NCI-H1092 treated with DMSO at 0.1 percent for 48 hours (cell line): ENCODE measurements around the gene SPNS2.

ENCODE experiments used
- DNase-seq: peaks from one replicate; lab custom pipeline; 2025; lab: John Stamatoyannopoulos, UW

The SPNS2 gene

GRCh38 chr17:4549781-4550533 is 51.3 kb downstream of the SPNS2 start:
- no peak for DNase-seq

GRCh38 chr17:4550534-4551039 is 51.9 kb downstream of the SPNS2 start:
- no peak for DNase-seq

GRCh38 chr17:4551141-4551540 is 52.5 kb downstream of the SPNS2 start:
- DNase-seq: no peak

- no peak for DNase-seq
Observed at GRCh38 chr17:4551796-4552525, 53.3 kb downstream of the SPNS2 start.

- no peak for DNase-seq
Observed at GRCh38 chr17:4553669-4554068, 55.0 kb downstream of the SPNS2 start.

GRCh38 chr17:4554441-4554996 is 55.8 kb downstream of the SPNS2 start:
- no peak for DNase-seq

GRCh38 chr17:4554997-4555799 is 56.5 kb downstream of the SPNS2 start, which contains the start of gene MYBBP1A:
Gene MYBBP1A, minus strand, starts transcription at chr17:4555384. Its CDS starts 60 bp downstream, at chr17:4555324.
- DNase-seq: peak; percentile 91

- no peak for DNase-seq
Observed at GRCh38 chr17:4555873-4556759, 57.4 kb downstream of the SPNS2 start.

GRCh38 chr17:4556996-4557395 is 58.3 kb downstream of the SPNS2 start:
- no peak for DNase-seq

GRCh38 chr17:4557626-4558346 is 59.1 kb downstream of the SPNS2 start:
- no peak for DNase-seq

GRCh38 chr17:4558347-4558971 is 59.8 kb downstream of the SPNS2 start:
- DNase-seq: no peak

GRCh38 chr17:4559139-4559791 is 60.6 kb downstream of the SPNS2 start:
- DNase-seq: no peak

- no peak for DNase-seq
Observed at GRCh38 chr17:4559966-4560365, 61.3 kb downstream of the SPNS2 start.

GRCh38 chr17:4560421-4560820 is 61.7 kb downstream of the SPNS2 start, which contains the start of gene GGT6:
Gene GGT6, minus strand, starts transcription at chr17:4560577. Its CDS starts 56 bp downstream, at chr17:4560521.
- no peak for DNase-seq

- DNase-seq: no peak
Observed at GRCh38 chr17:4560837-4561256, 62.2 kb downstream of the SPNS2 start.

GRCh38 chr17:4562015-4562969 is 63.6 kb downstream of the SPNS2 start:
- no peak for DNase-seq

- DNase-seq: peak; percentile 60
Observed at GRCh38 chr17:4565209-4566141, 66.8 kb downstream of the SPNS2 start.
